Naive thymus-derived CD4-positive, alpha-beta T cell (primary cell): ENCODE results near the gene MLLT10. TPM values are rescaled to one million over a fixed set of nuclear protein-coding genes. Genes with fewer than 3 reads are reported as not detected.

Experiments
- ATAC-seq: fragments of 150-1000 bp; cut with Tn5 transposase; 2 replicates; pipeline ENCODE4 v1.10.0; 2021; ENCODE audit warnings: mild to moderate bottlenecking, moderate library complexity
- CTCF ChIA-PET: fragments of 350-600 bp; sonication (Branson Sonifier 250); formaldehyde crosslinking; loops from one replicate; lab custom pipeline; 2021; ENCODE audit warnings: antibody characterized with exemption; lab: Charles Lee
- POLR2A ChIA-PET: fragments of 350-600 bp; sonication (Branson Sonifier 250); formaldehyde crosslinking; loops from one replicate; lab custom pipeline; 2021; ENCODE audit warnings: antibody characterized with exemption, inconsistent platforms; lab: Charles Lee
- DNase-seq, 9 donors: peaks; one replicate each; pipeline versions ENCODE4 v3.0.0 to v3.0.0-alpha.2; 2020 to 2022; ENCODE audit warnings: mixed read lengths in 1 of 9
- H3K27ac ChIP-seq: one replicate; pipeline ENCODE4 v1.7.0; 2013; ENCODE audit warnings: mild to moderate bottlenecking, low read depth, low read length, moderate library complexity
- H3K27me3 ChIP-seq, 2 donors: one replicate each; pipeline ENCODE4 v1.7.0; 2013; ENCODE audit warnings: low read length in 2 of 2, mild to moderate bottlenecking in 2 of 2, moderate library complexity in 2 of 2; ENCODE audit not compliant: control insufficient read depth in 2 of 2, insufficient read depth in 2 of 2
- H3K36me3 ChIP-seq, 3 experiments: 1 replicate in 2 of 3; 2 replicates in 1 of 3; pipeline ENCODE4 v1.7.0; 2013; ENCODE audit warnings: low read length in 3 of 3, mild to moderate bottlenecking in 3 of 3, moderate library complexity in 1 of 3; ENCODE audit not compliant: insufficient read depth in 3 of 3, control insufficient read depth in 2 of 3
- H3K4me1 ChIP-seq, 2 donors: one replicate each; pipeline ENCODE4 v1.7.0; 2013; ENCODE audit warnings: low read length in 2 of 2, mild to moderate bottlenecking in 2 of 2, moderate library complexity in 1 of 2; ENCODE audit not compliant: control insufficient read depth in 2 of 2, insufficient read depth in 2 of 2
- H3K4me3 ChIP-seq: 2 replicates; pipeline ENCODE4 v1.7.0; 2013; ENCODE audit warnings: mild to moderate bottlenecking, low read length
- H3K9me3 ChIP-seq, 3 experiments: 1 replicate in 2 of 3; 2 replicates in 1 of 3; pipeline ENCODE4 v1.7.0; 2013; ENCODE audit warnings: low read length in 3 of 3; ENCODE audit not compliant: control insufficient read depth in 2 of 3
- H3K27ac Mint-ChIP-seq, 9 donors: one replicate each; pipeline ENCODE4 v1.8.0; 2020 to 2022; ENCODE audit warnings: mixed read lengths in 9 of 9, mild to moderate bottlenecking in 8 of 9, moderate library complexity in 5 of 9, inconsistent platforms in 2 of 9
- H3K27me3 Mint-ChIP-seq, 5 donors: one replicate each; pipeline ENCODE4 v1.8.0; 2021 to 2022; ENCODE audit warnings: mixed read lengths in 5 of 5, mild to moderate bottlenecking in 1 of 5
- H3K36me3 Mint-ChIP-seq, 5 donors: one replicate each; pipeline ENCODE4 v1.8.0; 2020 to 2022; ENCODE audit warnings: mixed read lengths in 5 of 5, mild to moderate bottlenecking in 3 of 5, inconsistent platforms in 1 of 5
- H3K4me1 Mint-ChIP-seq, 7 donors: one replicate each; pipeline ENCODE4 v1.8.0; 2020 to 2022; ENCODE audit warnings: mixed read lengths in 7 of 7, mild to moderate bottlenecking in 3 of 7, inconsistent platforms in 1 of 7
- H3K4me3 Mint-ChIP-seq, 10 donors: one replicate each; pipeline ENCODE4 v1.8.0; 2020 to 2022; ENCODE audit warnings: mild to moderate bottlenecking in 10 of 10, mixed read lengths in 10 of 10, moderate library complexity in 6 of 10, inconsistent platforms in 2 of 10
- H3K9me3 Mint-ChIP-seq, 11 donors: one replicate each; pipeline ENCODE4 v1.8.0; 2020 to 2022; ENCODE audit warnings: mixed read lengths in 11 of 11, mild to moderate bottlenecking in 4 of 11, inconsistent platforms in 1 of 11, moderate library complexity in 1 of 11
- intact Hi-C, 2 donors: fragments of 100-400 bp; cut with micrococcal nuclease; formaldehyde crosslinking; loops; one replicate each; pipeline ENCODE4 v1.15.1; 2023
- polyA plus RNA-seq, 2 donors: library from polyadenylated mRNA; unstranded; fragments of 300-500 nt; fragmentation: Illumina TruSeq; gene quantifications; one replicate each; pipeline ENCODE4 v1.2.3, GENCODE V29; 2021
- total RNA-seq, 6 experiments: library from RNA in 5 of 6; stranded (reverse) in 5 of 6; gene quantifications; 1 replicate in 5 of 6; 2 replicates in 1 of 6; pipeline ENCODE4 v1.2.3 and lab custom pipeline; 2021 to 2026

Gene MLLT10
- total and polyA plus RNA-seq, 7 experiments from 2014 or later: 6.0 to 74.2 (median 61.2) TPM

- H3K4me3 ChIP-seq: no peak overlapping the region
- Mint-ChIP-seq H3K9me3 (no peaks in the 10 kb centered on the region), H3K27me3 (no peaks in the 10 kb centered on the region), H3K27ac (peak overlapping the region in 4 of 9 donors; percentile 25 to 77 (median 51)), H3K36me3 (peaks cover 8 to 44% (median 25%) of the 10 kb centered on the region in 5 donors), H3K4me1 (peaks cover 23 to 58% (median 51%) of the 10 kb centered on the region in 7 donors), H3K4me3 (no peak overlapping the region)
- ChIA-PET CTCF (no interaction called here), POLR2A (interaction anchor here (0.6 kb wide), 2 partner anchors 34 to 770 kb away, joined by 4 to 5 read pairs; no protein-coding TSS in a partner anchor)
- ATAC-seq (no peak), DNase-seq (no peak)
- no peaks in the 10 kb centered on the region for H3K27me3 ChIP-seq
- intact Hi-C loops: no loop called here
- H3K36me3 ChIP-seq: no peaks in the 10 kb centered on the region
- no peaks in the 10 kb centered on the region for H3K4me1 ChIP-seq
- no peak overlapping the region for H3K27ac ChIP-seq
- H3K9me3 ChIP-seq: no peaks in the 10 kb centered on the region
Observed at GRCh38 chr10:21602313-21602712, 68.3 kb downstream of the MLLT10 start.

GRCh38 chr10:21603721-21604120 is 69.7 kb downstream of the MLLT10 start:
- ChIA-PET CTCF (interaction anchor here (0.7 kb wide), 1 partner anchor 70 kb away, joined by 3 read pairs; no protein-coding TSS in a partner anchor), POLR2A (no interaction called here)
- peaks cover 10 to 47% (median 29%) of the 10 kb centered on the region in 5 donors for H3K36me3 Mint-ChIP-seq
- intact Hi-C loops: no loop called here
- H3K4me3 Mint-ChIP-seq: no peak overlapping the region
- Histone ChIP-seq H3K4me1 (no peaks in the 10 kb centered on the region), H3K36me3 (no peaks in the 10 kb centered on the region), H3K27me3 (no peaks in the 10 kb centered on the region), H3K4me3 (no peak overlapping the region), H3K27ac (no peak overlapping the region), H3K9me3 (no peaks in the 10 kb centered on the region)
- peaks cover 17 to 57% (median 42%) of the 10 kb centered on the region in 7 donors for H3K4me1 Mint-ChIP-seq
- no peaks in the 10 kb centered on the region for H3K27me3 Mint-ChIP-seq
- DNase-seq (no peak), ATAC-seq (no peak)
- peak overlapping the region in 2 of 9 donors; percentile 13 to 39 for H3K27ac Mint-ChIP-seq
- H3K9me3 Mint-ChIP-seq: peaks cover 0 to 5% (median under 1%) of the 10 kb centered on the region in 11 donors

- Histone ChIP-seq H3K4me1 (no peaks in the 10 kb centered on the region), H3K36me3 (no peaks in the 10 kb centered on the region), H3K9me3 (no peaks in the 10 kb centered on the region), H3K27me3 (no peaks in the 10 kb centered on the region), H3K4me3 (no peak overlapping the region), H3K27ac (no peak overlapping the region)
- ATAC-seq (no peak), DNase-seq (peak in 2 of 9 donors; percentile 4 to 11)
- Mint-ChIP-seq H3K27me3 (no peaks in the 10 kb centered on the region), H3K9me3 (peaks cover 0 to 14% (median 3%) of the 10 kb centered on the region in 11 donors), H3K27ac (peak overlapping the region in 1 of 9 donors; percentile 63), H3K4me3 (no peak overlapping the region), H3K36me3 (peaks cover 17 to 55% (median 39%) of the 10 kb centered on the region in 5 donors), H3K4me1 (peaks cover 19 to 62% (median 44%) of the 10 kb centered on the region in 7 donors)
- POLR2A ChIA-PET: no interaction called here
- intact Hi-C loops: no loop called here
- CTCF ChIA-PET: interaction anchor here (0.7 kb wide), 1 partner anchor 73 kb away, joined by 3 read pairs; no protein-coding TSS in a partner anchor
Observed at GRCh38 chr10:21604651-21605050, 70.6 kb downstream of the MLLT10 start.

DNA sequence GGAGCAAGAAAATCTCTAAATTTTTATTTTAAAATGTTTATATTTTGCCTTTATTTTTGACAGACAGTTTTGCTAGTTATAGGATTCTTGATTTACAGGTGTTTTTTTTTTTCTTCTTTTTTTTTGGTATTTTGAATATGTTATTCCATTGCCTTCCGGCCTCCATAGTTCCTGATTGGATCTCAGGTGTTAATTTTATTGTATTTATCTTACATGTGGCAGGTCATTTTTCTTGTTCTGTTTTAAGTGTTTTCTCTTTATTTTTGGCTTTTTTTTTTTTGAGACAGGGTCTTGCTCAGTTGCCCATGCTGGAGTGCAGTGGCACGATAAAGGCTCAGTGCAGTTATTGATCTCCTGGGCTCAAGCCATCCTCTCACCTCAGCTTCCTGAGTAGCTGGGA is 73.9 kb downstream of the MLLT10 start:
- Mint-ChIP-seq H3K27me3 (no peaks in the 10 kb centered on the region), H3K36me3 (peaks cover 18 to 60% (median 52%) of the 10 kb centered on the region in 5 donors), H3K27ac (no peak overlapping the region), H3K9me3 (peaks cover 0 to 15% (median 3%) of the 10 kb centered on the region in 11 donors), H3K4me3 (no peak overlapping the region), H3K4me1 (peaks cover 25 to 63% (median 39%) of the 10 kb centered on the region in 7 donors)
- H3K27ac ChIP-seq: no peak overlapping the region
- no peaks in the 10 kb centered on the region for H3K36me3 ChIP-seq
- no peaks in the 10 kb centered on the region for H3K9me3 ChIP-seq
- POLR2A ChIA-PET: interaction anchor here (0.6 kb wide), 2 partner anchors 13 to 594 kb away, joined by 4 read pairs; no protein-coding TSS in a partner anchor
- intact Hi-C loops: no loop called here
- CTCF ChIA-PET: interaction anchor here (0.6 kb wide), 1 partner anchor 1974 kb away, joined by 3 read pairs; no protein-coding TSS in a partner anchor
- no peak for DNase-seq
- ATAC-seq: no peak
- H3K4me1 ChIP-seq: peaks cover 0 to 3% of the 10 kb centered on the region in 2 donors
- no peak overlapping the region for H3K4me3 ChIP-seq
- no peaks in the 10 kb centered on the region for H3K27me3 ChIP-seq

DNA sequence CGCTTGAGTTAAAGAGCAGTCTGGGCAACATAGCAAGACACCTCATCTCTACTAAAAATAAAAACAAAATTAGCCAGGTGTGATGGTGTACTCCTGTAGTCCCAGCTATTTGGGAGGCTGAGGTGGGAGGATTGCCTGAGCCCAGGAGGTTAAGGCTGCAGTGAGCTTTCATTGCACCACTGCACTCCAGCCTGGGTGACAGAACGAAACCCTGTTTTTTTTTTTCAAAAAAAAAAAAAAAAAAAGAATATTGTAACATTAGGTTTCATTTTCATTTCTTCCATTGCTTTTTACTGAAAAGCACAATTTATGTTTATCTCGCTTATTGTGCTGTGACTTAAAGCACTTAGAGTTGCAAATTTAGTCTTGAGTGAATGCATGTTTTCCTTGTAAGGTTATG is 80.0 kb downstream of the MLLT10 start:
- peaks cover 5 to 47% (median 29%) of the 10 kb centered on the region in 5 donors for H3K36me3 Mint-ChIP-seq
- no peaks in the 10 kb centered on the region for H3K27me3 Mint-ChIP-seq
- Histone ChIP-seq H3K4me1 (peaks cover 0 to 12% of the 10 kb centered on the region in 2 donors), H3K27ac (no peak overlapping the region), H3K4me3 (no peak overlapping the region), H3K27me3 (no peaks in the 10 kb centered on the region), H3K36me3 (peaks cover 0 to 6% (median 3%) of the 10 kb centered on the region in 3 experiments), H3K9me3 (no peaks in the 10 kb centered on the region)
- no peak for DNase-seq
- ChIA-PET POLR2A (no interaction called here), CTCF (no interaction called here)
- no peak for ATAC-seq
- intact Hi-C loops: no loop called here
- H3K27ac Mint-ChIP-seq: peak overlapping the region in 1 of 9 donors; percentile 2
- peak overlapping the region in 1 of 10 donors; percentile 0 for H3K4me3 Mint-ChIP-seq
- peaks cover 0 to 7% (median 0%) of the 10 kb centered on the region in 11 donors for H3K9me3 Mint-ChIP-seq
- peaks cover 14 to 35% (median 24%) of the 10 kb centered on the region in 7 donors for H3K4me1 Mint-ChIP-seq

GRCh38 chr10:21617267-21617666 is 83.2 kb downstream of the MLLT10 start:
- peaks cover 0 to 36% (median 21%) of the 10 kb centered on the region in 5 donors for H3K36me3 Mint-ChIP-seq
- Histone ChIP-seq H3K27ac (no peak overlapping the region), H3K4me3 (no peak overlapping the region), H3K9me3 (no peaks in the 10 kb centered on the region), H3K4me1 (peaks cover 0 to 12% of the 10 kb centered on the region in 2 donors), H3K27me3 (no peaks in the 10 kb centered on the region), H3K36me3 (peaks cover 0 to 8% (median 3%) of the 10 kb centered on the region in 3 experiments)
- H3K27ac Mint-ChIP-seq: no peak overlapping the region
- ChIA-PET POLR2A (no interaction called here), CTCF (no interaction called here)
- H3K4me3 Mint-ChIP-seq: no peak overlapping the region
- no peaks in the 10 kb centered on the region for H3K9me3 Mint-ChIP-seq
- H3K27me3 Mint-ChIP-seq: no peaks in the 10 kb centered on the region
- H3K4me1 Mint-ChIP-seq: peaks cover 0 to 14% (median 9%) of the 10 kb centered on the region in 7 donors
- ATAC-seq (no peak), DNase-seq (no peak)
- intact Hi-C loops: no loop called here
